HEK293 (cell line): ENCODE measurements around the gene CADM4.

Experiments
- CTCF ChIA-PET: fragments of 350-600 bp; formaldehyde crosslinking; extraction: SDS; loops from one replicate; lab custom pipeline; 2021; ENCODE audit warnings: antibody characterized with exemption; lab: Yijun Ruan, JAX
- POLR2A ChIA-PET: fragments of 300-600 bp; formaldehyde crosslinking; extraction: SDS; loops from one replicate; lab custom pipeline; 2020; ENCODE audit warnings: antibody characterized with exemption, inconsistent platforms; lab: Yijun Ruan, JAX
- H3K27ac ChIP-seq: fragments of 200-500 bp; sonication (Bioruptor generic); 2 replicates; pipeline ENCODE4 v1.5.1; 2014; ENCODE audit warnings: low read depth, low read length, control low read depth, inconsistent platforms; ENCODE audit errors: extremely low read depth
- H3K36me3 ChIP-seq, 2 experiments: fragments of 200-500 bp in 1 of 2; sonication (Bioruptor generic) in 1 of 2; 1 replicate in 1 of 2; 2 replicates in 1 of 2; pipeline ENCODE4 v1.5.1; 2014 to 2017; ENCODE audit warnings: inconsistent platforms in 2 of 2, low read length in 2 of 2; ENCODE audit not compliant: control insufficient read depth in 2 of 2, insufficient read depth in 1 of 2
- H3K4me1 ChIP-seq: fragments of 200-500 bp; sonication (Bioruptor generic); 2 replicates; pipeline ENCODE4 v1.5.1; 2014; ENCODE audit warnings: mild to moderate bottlenecking, low read length, inconsistent platforms; ENCODE audit not compliant: control insufficient read depth, insufficient read depth
- H3K4me3 ChIP-seq: 2 replicates; pipeline ENCODE4 v1.5.1; 2011; ENCODE audit warnings: low read depth, mild to moderate bottlenecking, control low read depth, low read length, moderate library complexity
- H3K9me3 ChIP-seq: fragments of 200-500 bp; sonication (Bioruptor generic); 2 replicates; pipeline ENCODE4 v1.5.1; 2014; ENCODE audit warnings: low read depth, low read length, inconsistent platforms; ENCODE audit not compliant: control insufficient read depth, insufficient read depth
- GFI1B ChIP-seq: fragments of 450-650 bp; formaldehyde crosslinking; IDR thresholded peaks from 2 replicates; pipeline ENCODE4 v1.5.1; 2016; ENCODE audit warnings: missing biosample characterization, missing genetic modification characterization
- GLI4 ChIP-seq: fragments of 450-650 bp; formaldehyde crosslinking; IDR thresholded peaks from 2 replicates; pipeline ENCODE4 v1.5.1; 2016; ENCODE audit warnings: missing biosample characterization, missing genetic modification characterization
- KLF9 ChIP-seq: fragments of 450-650 bp; formaldehyde crosslinking; IDR thresholded peaks from 2 replicates; pipeline ENCODE4 v1.5.1; 2016; ENCODE audit warnings: missing biosample characterization, missing genetic modification characterization, low read depth
- OVOL3 ChIP-seq: fragments of 450-650 bp; formaldehyde crosslinking; IDR thresholded peaks from 2 replicates; pipeline ENCODE4 v1.5.1; 2016; ENCODE audit warnings: missing biosample characterization, missing genetic modification characterization
- TCF7L2 ChIP-seq: IDR thresholded peaks from 2 replicates; pipeline ENCODE4 v1.6.1; 2011; ENCODE audit warnings: low read depth, mild to moderate bottlenecking, inconsistent platforms, low read length, moderate library complexity, borderline replicate concordance
- ZBTB20 ChIP-seq: fragments of 450-650 bp; formaldehyde crosslinking; IDR thresholded peaks from 2 replicates; pipeline ENCODE4 v1.5.1; 2016; ENCODE audit warnings: missing biosample characterization, missing genetic modification characterization
- ZNF112 ChIP-seq: fragments of 450-650 bp; formaldehyde crosslinking; IDR thresholded peaks from 2 replicates; pipeline ENCODE4 v1.5.0; 2017; ENCODE audit warnings: missing biosample characterization, missing genetic modification characterization
- ZNF2 ChIP-seq: fragments of 450-650 bp; formaldehyde crosslinking; IDR thresholded peaks from 2 replicates; pipeline ENCODE4 v1.5.1; 2016; ENCODE audit warnings: missing biosample characterization, missing genetic modification characterization
- ZNF433 ChIP-seq: fragments of 450-650 bp; formaldehyde crosslinking; IDR thresholded peaks from 2 replicates; pipeline ENCODE4 v1.5.1; 2016; ENCODE audit warnings: missing biosample characterization, missing genetic modification characterization, low read depth
- ZNF48 ChIP-seq: fragments of 450-650 bp; formaldehyde crosslinking; IDR thresholded peaks from 2 replicates; pipeline ENCODE4 v1.5.1; 2016; ENCODE audit warnings: missing biosample characterization, missing genetic modification characterization
- ZNF514 ChIP-seq: fragments of 450-650 bp; formaldehyde crosslinking; IDR thresholded peaks from 2 replicates; pipeline ENCODE4 v1.5.1; 2016; ENCODE audit warnings: missing biosample characterization, missing genetic modification characterization
- ZNF521 ChIP-seq: fragments of 450-650 bp; formaldehyde crosslinking; IDR thresholded peaks from 2 replicates; pipeline ENCODE4 v1.5.1; 2017; ENCODE audit warnings: missing biosample characterization, mild to moderate bottlenecking, missing genetic modification characterization
- ZNF561 ChIP-seq: fragments of 450-650 bp; IDR thresholded peaks from 2 replicates; pipeline ENCODE4 v1.5.1; 2018; ENCODE audit warnings: missing biosample characterization, missing genetic modification characterization, borderline replicate concordance
- ZNF658 ChIP-seq: fragments of 450-650 bp; formaldehyde crosslinking; IDR thresholded peaks from 2 replicates; pipeline ENCODE4; 2016; ENCODE audit warnings: missing biosample characterization, missing genetic modification characterization
- ZNF660 ChIP-seq: fragments of 450-650 bp; IDR thresholded peaks from 2 replicates; pipeline ENCODE4 v1.5.1; 2018; ENCODE audit warnings: missing biosample characterization, mild to moderate bottlenecking, missing genetic modification characterization
- TF ChIP-seq, protein P1 (sequence below): fragments of 450-650 bp; formaldehyde crosslinking; IDR thresholded peaks from 2 replicates; pipeline ENCODE4 v1.5.1; 2016; ENCODE audit warnings: missing biosample characterization, missing genetic modification characterization
- TF ChIP-seq, protein P2 (sequence below): fragments of 450-650 bp; formaldehyde crosslinking; IDR thresholded peaks from 2 replicates; pipeline ENCODE4 v1.5.1; 2016; ENCODE audit warnings: missing biosample characterization, missing genetic modification characterization
- TF ChIP-seq, protein P3 (sequence below): fragments of 450-650 bp; formaldehyde crosslinking; IDR thresholded peaks from 2 replicates; pipeline ENCODE4 v1.5.1; 2016; ENCODE audit warnings: missing biosample characterization, missing genetic modification characterization, borderline replicate concordance
- TF ChIP-seq, protein P4 (sequence below): fragments of 450-650 bp; formaldehyde crosslinking; IDR thresholded peaks from 2 replicates; pipeline ENCODE4 v1.5.1; 2016; ENCODE audit warnings: missing biosample characterization, missing genetic modification characterization
- TF ChIP-seq, protein P5 (sequence below): fragments of 450-650 bp; formaldehyde crosslinking; IDR thresholded peaks from 2 replicates; pipeline ENCODE4 v1.5.1; 2016; ENCODE audit warnings: missing biosample characterization, missing genetic modification characterization

CADM4 gene

DNA sequence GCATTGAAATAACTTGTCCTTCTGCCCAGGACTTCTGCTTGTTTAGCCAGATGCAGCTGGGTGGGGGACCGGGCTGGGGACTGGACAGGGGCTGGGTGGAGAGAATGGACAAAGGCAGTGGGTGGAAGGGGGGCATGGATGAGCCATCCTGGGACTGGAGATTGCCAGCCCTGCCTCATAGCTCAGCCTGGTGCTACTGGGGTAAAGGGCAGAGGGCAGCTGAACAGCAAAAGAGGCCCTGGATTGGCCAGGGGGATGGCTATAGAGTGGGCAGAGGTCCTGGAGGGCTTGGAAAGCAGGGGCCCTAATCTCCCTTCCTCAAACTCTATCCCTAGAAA is 48.0 kb upstream of the CADM4 start:
- ChIA-PET CTCF (interaction anchor here (0.6 to 2.5 kb wide), 12 partner anchors 13 to 373 kb away, joined by 3 to 14 read pairs (median 5); partner anchors contain the start of gene PLAUR), POLR2A (interaction anchor here (0.5 to 2.5 kb wide), 11 partner anchors 10 to 224 kb away, joined by 3 to 64 read pairs (median 4); partner anchors contain the start of genes IRGQ, PLAUR, SMG9 and ZNF576)
- Histone ChIP-seq H3K4me1 (peaks cover 13% of the 10 kb centered on the region), H3K27ac (peak overlapping the region; percentile 45; the same call in 1 of the 2 replicates), H3K9me3 (peaks cover 8% of the 10 kb centered on the region), H3K36me3 (no peaks in the 10 kb centered on the region), H3K4me3 (no peak overlapping the region)
- TF ChIP-seq, protein P1, sequence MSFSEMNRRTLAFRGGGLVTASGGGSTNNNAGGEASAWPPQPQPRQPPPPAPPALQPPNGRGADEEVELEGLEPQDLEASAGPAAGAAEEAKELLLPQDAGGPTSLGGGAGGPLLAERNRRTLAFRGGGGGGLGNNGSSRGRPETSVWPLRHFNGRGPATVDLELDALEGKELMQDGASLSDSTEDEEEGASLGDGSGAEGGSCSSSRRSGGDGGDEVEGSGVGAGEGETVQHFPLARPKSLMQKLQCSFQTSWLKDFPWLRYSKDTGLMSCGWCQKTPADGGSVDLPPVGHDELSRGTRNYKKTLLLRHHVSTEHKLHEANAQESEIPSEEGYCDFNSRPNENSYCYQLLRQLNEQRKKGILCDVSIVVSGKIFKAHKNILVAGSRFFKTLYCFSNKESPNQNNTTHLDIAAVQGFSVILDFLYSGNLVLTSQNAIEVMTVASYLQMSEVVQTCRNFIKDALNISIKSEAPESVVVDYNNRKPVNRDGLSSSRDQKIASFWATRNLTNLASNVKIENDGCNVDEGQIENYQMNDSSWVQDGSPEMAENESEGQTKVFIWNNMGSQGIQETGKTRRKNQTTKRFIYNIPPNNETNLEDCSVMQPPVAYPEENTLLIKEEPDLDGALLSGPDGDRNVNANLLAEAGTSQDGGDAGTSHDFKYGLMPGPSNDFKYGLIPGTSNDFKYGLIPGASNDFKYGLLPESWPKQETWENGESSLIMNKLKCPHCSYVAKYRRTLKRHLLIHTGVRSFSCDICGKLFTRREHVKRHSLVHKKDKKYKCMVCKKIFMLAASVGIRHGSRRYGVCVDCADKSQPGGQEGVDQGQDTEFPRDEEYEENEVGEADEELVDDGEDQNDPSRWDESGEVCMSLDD (tag by site-specific recombination) = peak; percentile 5; the same call in 1 of the 2 replicates
- TF ChIP-seq ZNF112 (no peak), ZNF514 (tag by site-specific recombination) (no peak), KLF9 (tag by site-specific recombination) (0 out of 2 replicates have a peak, but pooled peaks have one; percentile 7), ZBTB20 (0 out of 2 replicates have a peak, but pooled peaks have one; percentile 5), ZNF2 (peak; percentile 95; the same call in 1 of the 2 replicates), ZNF48 (tag by site-specific recombination) (no peak), ZNF658 (no peak), ZNF660 (tag by site-specific recombination) (no peak)
- TF ChIP-seq, protein P2, sequence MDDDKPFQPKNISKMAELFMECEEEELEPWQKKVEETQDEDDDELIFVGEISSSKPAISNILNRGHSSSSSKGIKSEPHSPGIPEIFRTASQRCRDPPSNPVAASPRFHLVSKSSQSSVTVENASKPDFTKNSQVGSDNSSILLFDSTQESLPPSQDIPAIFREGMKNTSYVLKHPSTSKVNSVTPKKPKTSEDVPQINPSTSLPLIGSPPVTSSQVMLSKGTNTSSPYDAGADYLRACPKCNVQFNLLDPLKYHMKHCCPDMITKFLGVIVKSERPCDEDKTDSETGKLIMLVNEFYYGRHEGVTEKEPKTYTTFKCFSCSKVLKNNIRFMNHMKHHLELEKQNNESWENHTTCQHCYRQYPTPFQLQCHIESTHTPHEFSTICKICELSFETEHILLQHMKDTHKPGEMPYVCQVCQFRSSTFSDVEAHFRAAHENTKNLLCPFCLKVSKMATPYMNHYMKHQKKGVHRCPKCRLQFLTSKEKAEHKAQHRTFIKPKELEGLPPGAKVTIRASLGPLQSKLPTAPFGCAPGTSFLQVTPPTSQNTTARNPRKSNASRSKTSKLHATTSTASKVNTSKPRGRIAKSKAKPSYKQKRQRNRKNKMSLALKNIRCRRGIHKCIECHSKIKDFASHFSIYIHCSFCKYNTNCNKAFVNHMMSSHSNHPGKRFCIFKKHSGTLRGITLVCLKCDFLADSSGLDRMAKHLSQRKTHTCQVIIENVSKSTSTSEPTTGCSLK (tag by site-specific recombination) = no peak
- TF ChIP-seq, protein P3, sequence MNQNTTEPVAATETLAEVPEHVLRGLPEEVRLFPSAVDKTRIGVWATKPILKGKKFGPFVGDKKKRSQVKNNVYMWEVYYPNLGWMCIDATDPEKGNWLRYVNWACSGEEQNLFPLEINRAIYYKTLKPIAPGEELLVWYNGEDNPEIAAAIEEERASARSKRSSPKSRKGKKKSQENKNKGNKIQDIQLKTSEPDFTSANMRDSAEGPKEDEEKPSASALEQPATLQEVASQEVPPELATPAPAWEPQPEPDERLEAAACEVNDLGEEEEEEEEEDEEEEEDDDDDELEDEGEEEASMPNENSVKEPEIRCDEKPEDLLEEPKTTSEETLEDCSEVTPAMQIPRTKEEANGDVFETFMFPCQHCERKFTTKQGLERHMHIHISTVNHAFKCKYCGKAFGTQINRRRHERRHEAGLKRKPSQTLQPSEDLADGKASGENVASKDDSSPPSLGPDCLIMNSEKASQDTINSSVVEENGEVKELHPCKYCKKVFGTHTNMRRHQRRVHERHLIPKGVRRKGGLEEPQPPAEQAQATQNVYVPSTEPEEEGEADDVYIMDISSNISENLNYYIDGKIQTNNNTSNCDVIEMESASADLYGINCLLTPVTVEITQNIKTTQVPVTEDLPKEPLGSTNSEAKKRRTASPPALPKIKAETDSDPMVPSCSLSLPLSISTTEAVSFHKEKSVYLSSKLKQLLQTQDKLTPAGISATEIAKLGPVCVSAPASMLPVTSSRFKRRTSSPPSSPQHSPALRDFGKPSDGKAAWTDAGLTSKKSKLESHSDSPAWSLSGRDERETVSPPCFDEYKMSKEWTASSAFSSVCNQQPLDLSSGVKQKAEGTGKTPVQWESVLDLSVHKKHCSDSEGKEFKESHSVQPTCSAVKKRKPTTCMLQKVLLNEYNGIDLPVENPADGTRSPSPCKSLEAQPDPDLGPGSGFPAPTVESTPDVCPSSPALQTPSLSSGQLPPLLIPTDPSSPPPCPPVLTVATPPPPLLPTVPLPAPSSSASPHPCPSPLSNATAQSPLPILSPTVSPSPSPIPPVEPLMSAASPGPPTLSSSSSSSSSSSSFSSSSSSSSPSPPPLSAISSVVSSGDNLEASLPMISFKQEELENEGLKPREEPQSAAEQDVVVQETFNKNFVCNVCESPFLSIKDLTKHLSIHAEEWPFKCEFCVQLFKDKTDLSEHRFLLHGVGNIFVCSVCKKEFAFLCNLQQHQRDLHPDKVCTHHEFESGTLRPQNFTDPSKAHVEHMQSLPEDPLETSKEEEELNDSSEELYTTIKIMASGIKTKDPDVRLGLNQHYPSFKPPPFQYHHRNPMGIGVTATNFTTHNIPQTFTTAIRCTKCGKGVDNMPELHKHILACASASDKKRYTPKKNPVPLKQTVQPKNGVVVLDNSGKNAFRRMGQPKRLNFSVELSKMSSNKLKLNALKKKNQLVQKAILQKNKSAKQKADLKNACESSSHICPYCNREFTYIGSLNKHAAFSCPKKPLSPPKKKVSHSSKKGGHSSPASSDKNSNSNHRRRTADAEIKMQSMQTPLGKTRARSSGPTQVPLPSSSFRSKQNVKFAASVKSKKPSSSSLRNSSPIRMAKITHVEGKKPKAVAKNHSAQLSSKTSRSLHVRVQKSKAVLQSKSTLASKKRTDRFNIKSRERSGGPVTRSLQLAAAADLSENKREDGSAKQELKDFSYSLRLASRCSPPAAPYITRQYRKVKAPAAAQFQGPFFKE (tag by site-specific recombination) = no peak

DNA sequence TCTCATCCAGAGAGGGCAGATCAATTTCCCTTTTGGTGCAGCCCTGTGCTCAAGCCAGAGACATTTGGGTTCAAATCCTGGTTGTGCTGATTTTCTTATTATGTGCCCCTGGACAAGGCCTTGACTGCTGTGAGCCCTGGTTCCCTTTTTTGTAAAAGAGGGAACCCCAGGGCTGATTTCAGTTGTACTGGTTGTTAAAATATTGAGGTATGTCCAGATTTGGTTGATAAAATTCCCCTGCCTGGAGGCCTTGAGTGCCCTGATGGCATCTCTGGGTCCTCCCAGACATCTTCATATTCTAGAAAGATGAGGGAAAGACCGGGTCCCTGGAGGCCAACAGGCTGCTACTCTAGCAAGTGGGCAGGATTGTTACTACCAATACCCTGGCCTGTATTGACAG is 44.7 kb upstream of the CADM4 start:
- Histone ChIP-seq H3K4me1 (peaks cover 13% of the 10 kb centered on the region), H3K9me3 (no peaks in the 10 kb centered on the region), H3K4me3 (no peak overlapping the region), H3K27ac (no peak overlapping the region), H3K36me3 (no peaks in the 10 kb centered on the region)
- ChIA-PET CTCF (interaction anchor here (1.4 kb wide), 1 partner anchor 82 kb away, joined by 4 read pairs; no protein-coding TSS in a partner anchor), POLR2A (interaction anchor here (1.9 kb wide), 1 partner anchor 16 kb away, joined by 11 read pairs; no protein-coding TSS in a partner anchor)
- no peak for TF ChIP-seq ZNF521 (tag by site-specific recombination)
- no peak for TF ChIP-seq GFI1B (tag by site-specific recombination)
- no peak for TF ChIP-seq TCF7L2
- no peak for TF ChIP-seq ZNF561 (tag by site-specific recombination)
- TF ChIP-seq OVOL3 (tag by site-specific recombination) = no peak
- TF ChIP-seq GLI4 = no peak
- TF ChIP-seq, protein P4, sequence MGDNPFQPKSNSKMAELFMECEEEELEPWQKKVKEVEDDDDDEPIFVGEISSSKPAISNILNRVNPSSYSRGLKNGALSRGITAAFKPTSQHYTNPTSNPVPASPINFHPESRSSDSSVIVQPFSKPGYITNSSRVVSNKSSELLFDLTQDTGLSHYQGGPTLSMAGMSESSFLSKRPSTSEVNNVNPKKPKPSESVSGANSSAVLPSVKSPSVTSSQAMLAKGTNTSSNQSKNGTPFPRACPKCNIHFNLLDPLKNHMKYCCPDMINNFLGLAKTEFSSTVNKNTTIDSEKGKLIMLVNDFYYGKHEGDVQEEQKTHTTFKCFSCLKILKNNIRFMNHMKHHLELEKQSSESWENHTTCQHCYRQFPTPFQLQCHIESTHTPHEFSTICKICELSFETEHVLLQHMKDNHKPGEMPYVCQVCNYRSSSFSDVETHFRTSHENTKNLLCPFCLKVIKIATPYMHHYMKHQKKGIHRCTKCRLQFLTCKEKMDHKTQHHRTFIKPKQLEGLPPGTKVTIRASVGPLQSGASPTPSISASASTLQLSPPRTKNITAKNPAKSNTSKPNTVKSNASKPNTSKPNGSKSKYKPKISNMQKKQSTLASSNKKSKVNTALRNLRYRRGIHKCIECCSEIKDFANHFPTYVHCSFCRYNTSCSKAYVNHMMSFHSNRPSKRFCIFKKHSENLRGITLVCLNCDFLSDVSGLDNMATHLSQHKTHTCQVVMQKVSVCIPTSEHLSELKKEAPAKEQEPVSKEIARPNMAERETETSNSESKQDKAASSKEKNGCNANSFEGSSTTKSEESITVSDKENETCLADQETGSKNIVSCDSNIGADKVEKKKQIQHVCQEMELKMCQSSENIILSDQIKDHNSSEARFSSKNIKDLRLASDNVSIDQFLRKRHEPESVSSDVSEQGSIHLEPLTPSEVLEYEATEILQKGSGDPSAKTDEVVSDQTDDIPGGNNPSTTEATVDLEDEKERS (tag by site-specific recombination) = no peak
- TF ChIP-seq, protein P5, sequence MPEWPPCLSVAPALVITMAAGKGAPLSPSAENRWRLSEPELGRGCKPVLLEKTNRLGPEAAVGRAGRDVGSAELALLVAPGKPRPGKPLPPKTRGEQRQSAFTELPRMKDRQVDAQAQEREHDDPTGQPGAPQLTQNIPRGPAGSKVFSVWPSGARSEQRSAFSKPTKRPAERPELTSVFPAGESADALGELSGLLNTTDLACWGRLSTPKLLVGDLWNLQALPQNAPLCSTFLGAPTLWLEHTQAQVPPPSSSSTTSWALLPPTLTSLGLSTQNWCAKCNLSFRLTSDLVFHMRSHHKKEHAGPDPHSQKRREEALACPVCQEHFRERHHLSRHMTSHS = no peak
- no peak for TF ChIP-seq ZNF433 (tag by site-specific recombination)
